Endothelial cell (in vitro differentiated cells): Measurements from ENCODE around the gene NAPB. TPM values are rescaled to one million over a fixed set of nuclear protein-coding genes. Genes with fewer than 3 reads are reported as not detected.

Source experiments
- DNase-seq: peaks from one replicate; pipeline ENCODE4 v3.0.0; 2021; ENCODE audit warnings: low spot score
- H3K27ac Mint-ChIP-seq: one replicate; pipeline ENCODE4 v1.8.0; 2021; ENCODE audit warnings: mixed read lengths, inconsistent platforms; ENCODE audit not compliant: unreplicated experiment
- H3K27me3 Mint-ChIP-seq: one replicate; pipeline ENCODE4 v1.8.0; 2021; ENCODE audit warnings: mild to moderate bottlenecking, moderate library complexity, mixed read lengths, inconsistent platforms; ENCODE audit not compliant: unreplicated experiment
- H3K36me3 Mint-ChIP-seq: one replicate; pipeline ENCODE4 v1.8.0; 2021; ENCODE audit warnings: mild to moderate bottlenecking, low read depth, mixed read lengths, inconsistent platforms; ENCODE audit not compliant: unreplicated experiment
- H3K4me1 Mint-ChIP-seq: one replicate; pipeline ENCODE4 v1.8.0; 2021; ENCODE audit warnings: mild to moderate bottlenecking, mixed read lengths, inconsistent platforms; ENCODE audit not compliant: unreplicated experiment
- H3K4me3 Mint-ChIP-seq: one replicate; pipeline ENCODE4 v1.8.0; 2021; ENCODE audit warnings: mild to moderate bottlenecking, mixed read lengths, inconsistent platforms; ENCODE audit not compliant: unreplicated experiment
- H3K9me3 Mint-ChIP-seq: one replicate; pipeline ENCODE4 v1.8.0; 2021; ENCODE audit warnings: mixed read lengths, inconsistent platforms; ENCODE audit not compliant: unreplicated experiment
- total RNA-seq: library from RNA; stranded (reverse); fragmentation: NEBNext Ultra II Directional; extraction: Animal tissue kit (Norgen Biotek cat#: 25700); gene quantifications from one replicate; pipeline ENCODE4 v1.2.1, GENCODE V29; 2021; ENCODE audit not compliant: unreplicated experiment
- TF ChIP-seq, protein P1 (sequence below): fragments of 200-600 bp; sonication (generic); IDR thresholded peaks from one replicate; pipeline ENCODE4 v1.5.0; 2021; ENCODE audit warnings: antibody characterized with exemption; ENCODE audit not compliant: unreplicated experiment

The NAPB gene
- total RNA-seq, 1 donor from 2014 or later: 9.6 TPM

DNA sequence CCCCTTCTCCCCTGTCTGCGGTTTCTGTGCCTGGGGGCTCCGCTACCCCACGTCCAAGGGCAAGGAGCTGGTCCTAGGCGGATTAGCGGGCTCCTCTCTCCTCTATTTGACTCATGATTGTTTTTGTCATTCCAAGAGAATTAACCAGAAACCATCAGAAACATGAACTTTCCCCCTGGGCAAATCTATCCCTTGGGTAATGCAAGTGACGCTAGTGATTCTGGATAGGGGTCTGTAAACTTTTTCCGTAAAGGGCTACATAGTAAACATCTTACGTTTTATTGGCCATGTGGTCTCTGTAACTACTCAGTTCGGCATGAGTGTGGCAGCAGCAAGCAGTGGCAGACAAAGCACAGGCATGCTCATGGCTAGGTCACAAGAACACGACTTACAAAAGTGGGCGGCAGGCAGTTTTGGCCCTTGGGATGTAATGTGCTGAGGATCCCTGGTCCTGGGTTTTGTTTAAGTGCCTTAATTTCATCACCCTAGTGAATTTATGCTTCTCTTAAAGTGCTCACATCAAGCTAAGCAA, 30.7 kb upstream of the NAPB start:
- TF ChIP-seq, protein P1, sequence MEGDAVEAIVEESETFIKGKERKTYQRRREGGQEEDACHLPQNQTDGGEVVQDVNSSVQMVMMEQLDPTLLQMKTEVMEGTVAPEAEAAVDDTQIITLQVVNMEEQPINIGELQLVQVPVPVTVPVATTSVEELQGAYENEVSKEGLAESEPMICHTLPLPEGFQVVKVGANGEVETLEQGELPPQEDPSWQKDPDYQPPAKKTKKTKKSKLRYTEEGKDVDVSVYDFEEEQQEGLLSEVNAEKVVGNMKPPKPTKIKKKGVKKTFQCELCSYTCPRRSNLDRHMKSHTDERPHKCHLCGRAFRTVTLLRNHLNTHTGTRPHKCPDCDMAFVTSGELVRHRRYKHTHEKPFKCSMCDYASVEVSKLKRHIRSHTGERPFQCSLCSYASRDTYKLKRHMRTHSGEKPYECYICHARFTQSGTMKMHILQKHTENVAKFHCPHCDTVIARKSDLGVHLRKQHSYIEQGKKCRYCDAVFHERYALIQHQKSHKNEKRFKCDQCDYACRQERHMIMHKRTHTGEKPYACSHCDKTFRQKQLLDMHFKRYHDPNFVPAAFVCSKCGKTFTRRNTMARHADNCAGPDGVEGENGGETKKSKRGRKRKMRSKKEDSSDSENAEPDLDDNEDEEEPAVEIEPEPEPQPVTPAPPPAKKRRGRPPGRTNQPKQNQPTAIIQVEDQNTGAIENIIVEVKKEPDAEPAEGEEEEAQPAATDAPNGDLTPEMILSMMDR: no peak
- DNase-seq: no peak
- Mint-ChIP-seq H3K36me3 (no peaks in the 10 kb centered on the region), H3K4me1 (no peaks in the 10 kb centered on the region), H3K27me3 (no peaks in the 10 kb centered on the region), H3K27ac (no peak overlapping the region), H3K9me3 (no peaks in the 10 kb centered on the region), H3K4me3 (no peak overlapping the region)

DNA sequence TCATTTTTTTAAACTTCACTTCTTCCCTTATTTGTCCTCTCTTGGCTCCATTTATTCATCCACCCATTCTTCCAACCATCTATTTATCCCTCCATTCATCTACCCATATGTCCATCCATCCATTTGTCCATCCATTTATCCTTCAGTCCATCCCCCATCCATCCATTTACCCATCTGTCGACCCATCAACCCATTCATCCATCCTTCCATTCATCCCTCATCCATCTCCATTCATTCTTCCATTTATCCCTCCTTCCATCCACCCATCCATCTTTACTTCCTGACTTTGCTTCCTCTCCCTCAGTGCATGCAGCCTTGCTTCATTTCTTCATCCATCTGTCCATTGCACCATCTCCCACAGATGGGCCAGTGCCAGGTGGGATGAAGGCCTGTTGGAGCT, 29.6 kb upstream of the NAPB start:
- H3K27ac Mint-ChIP-seq: no peak overlapping the region
- no peak overlapping the region for H3K4me3 Mint-ChIP-seq
- no peaks in the 10 kb centered on the region for H3K4me1 Mint-ChIP-seq
- H3K9me3 Mint-ChIP-seq: no peaks in the 10 kb centered on the region
- H3K36me3 Mint-ChIP-seq: no peaks in the 10 kb centered on the region
- DNase-seq: no peak
- TF ChIP-seq, protein P1: no peak
- H3K27me3 Mint-ChIP-seq: no peaks in the 10 kb centered on the region

DNA sequence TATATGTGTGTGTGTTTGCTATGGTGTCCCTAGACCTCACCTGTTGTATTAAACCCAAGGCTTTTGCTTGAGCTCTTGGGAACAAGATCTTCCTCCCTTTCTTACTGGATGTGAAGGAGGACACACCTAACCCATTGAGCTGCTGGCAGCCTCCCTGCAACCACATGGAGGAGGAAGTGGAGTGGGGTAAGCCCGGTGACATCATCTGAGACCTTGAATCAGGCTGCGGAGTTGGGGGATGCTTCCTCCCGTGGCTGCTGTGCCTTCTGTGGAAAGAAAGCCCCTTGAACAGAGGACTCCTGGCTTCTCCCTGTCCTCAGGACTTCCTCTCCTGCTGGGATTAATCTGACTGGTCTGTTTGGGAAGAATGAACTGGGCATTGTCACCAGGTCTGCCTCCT, 28.1 kb upstream of the NAPB start:
- TF ChIP-seq, protein P1: no peak
- no peak for DNase-seq
- H3K4me3 Mint-ChIP-seq: no peak overlapping the region
- no peaks in the 10 kb centered on the region for H3K4me1 Mint-ChIP-seq
- no peaks in the 10 kb centered on the region for H3K9me3 Mint-ChIP-seq
- no peaks in the 10 kb centered on the region for H3K27me3 Mint-ChIP-seq
- no peak overlapping the region for H3K27ac Mint-ChIP-seq
- H3K36me3 Mint-ChIP-seq: no peaks in the 10 kb centered on the region

DNA sequence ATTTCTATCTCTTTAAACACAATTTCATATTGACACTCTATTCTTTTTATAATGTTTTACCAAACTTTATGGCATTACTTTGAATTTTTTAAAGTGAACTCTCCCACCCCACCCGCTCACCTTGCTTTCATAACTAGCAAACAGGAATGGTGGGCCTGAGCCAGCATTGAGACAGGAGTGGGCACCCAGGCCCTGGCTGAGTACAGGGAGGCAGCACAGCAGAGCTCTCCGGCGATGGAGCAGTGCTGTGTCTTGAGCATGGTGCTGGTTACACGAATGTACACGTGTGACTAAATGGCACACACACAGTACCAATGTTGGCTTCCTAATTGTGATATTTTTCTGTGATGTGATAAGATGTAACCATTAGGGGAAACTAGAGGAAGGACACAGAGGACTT, 26.9 kb upstream of the NAPB start:
- no peaks in the 10 kb centered on the region for H3K4me1 Mint-ChIP-seq
- no peak for DNase-seq
- H3K27me3 Mint-ChIP-seq: no peaks in the 10 kb centered on the region
- TF ChIP-seq, protein P1: no peak
- H3K4me3 Mint-ChIP-seq: no peak overlapping the region
- H3K27ac Mint-ChIP-seq: no peak overlapping the region
- H3K9me3 Mint-ChIP-seq: no peaks in the 10 kb centered on the region
- H3K36me3 Mint-ChIP-seq: no peaks in the 10 kb centered on the region

DNA sequence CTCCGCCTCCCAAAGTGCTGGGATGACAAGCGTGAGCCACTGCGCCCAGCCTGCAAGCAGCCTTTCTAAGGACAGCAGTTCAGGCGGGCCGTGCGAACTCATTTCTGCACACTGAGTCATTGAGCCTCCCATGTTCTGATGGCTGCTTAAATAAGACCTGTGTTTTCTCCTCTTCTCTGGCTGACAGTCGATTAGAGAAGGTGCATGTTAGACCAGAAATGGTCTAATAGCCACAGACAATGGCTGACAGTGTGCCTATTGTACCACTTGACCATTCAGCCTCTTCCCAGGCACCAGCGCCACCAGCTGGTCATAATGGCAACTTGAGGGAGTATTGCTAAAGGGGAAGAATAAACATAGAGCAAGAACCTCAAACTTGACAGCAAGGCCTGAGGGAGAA, 25.2 kb upstream of the NAPB start:
- Mint-ChIP-seq H3K36me3 (no peaks in the 10 kb centered on the region), H3K27ac (no peak overlapping the region), H3K4me1 (no peaks in the 10 kb centered on the region), H3K27me3 (no peaks in the 10 kb centered on the region), H3K4me3 (no peak overlapping the region), H3K9me3 (no peaks in the 10 kb centered on the region)
- DNase-seq: peak; percentile 80
- TF ChIP-seq, protein P1: peak; percentile 73
